Panc1 (cell line): ENCODE results near the gene CKAP2. TPM values are rescaled to one million over a fixed set of nuclear protein-coding genes. Genes with fewer than 3 reads are reported as not detected.

ENCODE experiments used
- ATAC-seq: fragments of 200-7000 bp; cut with Tn5 transposase; 2 replicates; pipeline ENCODE4 v1.9.1; 2020; ENCODE audit warnings: mild to moderate bottlenecking, moderate library complexity
- BruUV-seq: library from RNA; stranded (reverse); fragments of 400-500 nt; replicated peaks from 2 replicates; lab custom pipeline; 2021; lab: Mats Ljungman, UMichigan
- CTCF ChIA-PET: fragments of 300-600 bp; sonication (Branson Sonifier 250); formaldehyde crosslinking; loops from one replicate; lab custom pipeline; 2022; ENCODE audit warnings: antibody characterized with exemption; lab: Charles Lee
- POLR2A ChIA-PET: fragments of 300-600 bp; sonication (Branson Sonifier 250); formaldehyde crosslinking; loops from one replicate; lab custom pipeline; 2022; ENCODE audit warnings: antibody characterized with exemption; lab: Charles Lee
- DNase-seq: peaks from one replicate; pipeline ENCODE4 v3.0.0-alpha.2; 2010; ENCODE audit warnings: low read depth, low spot score
- H3K27ac ChIP-seq: 2 replicates; pipeline ENCODE4 v1.5.1; 2011; ENCODE audit warnings: mild to moderate bottlenecking, low read length, inconsistent platforms
- H3K27me3 ChIP-seq: fragments of 200-500 bp; sonication (Bioruptor generic); 2 replicates; pipeline ENCODE4 v1.6.0; 2014; ENCODE audit warnings: low read length, inconsistent platforms; ENCODE audit not compliant: control insufficient read depth, insufficient read depth
- H3K36me3 ChIP-seq: fragments of 200-500 bp; sonication (Bioruptor generic); 2 replicates; pipeline ENCODE4 v1.5.1; 2014; ENCODE audit warnings: inconsistent platforms, mild to moderate bottlenecking, low read length, moderate library complexity; ENCODE audit not compliant: control insufficient read depth, insufficient read depth
- H3K4me1 ChIP-seq: 2 replicates; pipeline ENCODE4 v1.5.1; 2011; ENCODE audit warnings: inconsistent platforms, mild to moderate bottlenecking, low read length, moderate library complexity; ENCODE audit not compliant: control insufficient read depth, insufficient read depth
- H3K4me3 ChIP-seq, 2 experiments: 2 replicates each; pipeline ENCODE4 v1.5.1; 2011 to 2012; ENCODE audit warnings: low read depth in 2 of 2, low read length in 2 of 2, mild to moderate bottlenecking in 2 of 2, inconsistent platforms in 1 of 2, moderate library complexity in 1 of 2
- H3K9me3 ChIP-seq: fragments of 200-500 bp; sonication (Bioruptor generic); 2 replicates; pipeline ENCODE4 v1.5.1; 2014; ENCODE audit warnings: low read depth, mild to moderate bottlenecking, inconsistent platforms, low read length, moderate library complexity; ENCODE audit not compliant: control insufficient read depth, insufficient read depth
- POLR2AphosphoS5 ChIP-seq: IDR thresholded peaks from 2 replicates; pipeline ENCODE4 v1.6.1; 2012; ENCODE audit warnings: mild to moderate bottlenecking, low read depth, low read length, moderate library complexity
- SIN3A ChIP-seq: IDR thresholded peaks from 2 replicates; pipeline ENCODE4 v1.6.1; 2012; ENCODE audit warnings: low read depth, mild to moderate bottlenecking, low read length, moderate library complexity, borderline replicate concordance; ENCODE audit not compliant: insufficient read depth
- TCF7L2 ChIP-seq: IDR thresholded peaks from 2 replicates; pipeline ENCODE4 v1.6.1; 2011; ENCODE audit warnings: mild to moderate bottlenecking, low read depth, low read length, inconsistent platforms
- in situ Hi-C: cut with HindIII; loops from 2 replicates; pipeline ENCODE4 v1.10.0; 2016; ENCODE audit warnings: low sequenced_read_pairs, low pct_unique_long_range_greater_than_20kb
- intact Hi-C: fragments of 100-400 bp; cut with micrococcal nuclease; formaldehyde crosslinking; loops from one replicate; pipeline ENCODE4 v1.10.0; 2022; ENCODE audit not compliant: unreplicated experiment
- total RNA-seq: library from RNA; stranded (reverse); gene quantifications from one replicate; pipeline ENCODE4 v1.2.1, GENCODE V29; 2021; ENCODE audit not compliant: unreplicated experiment
- TF ChIP-seq, protein P1 (sequence below): fragments of 450-650 bp; IDR thresholded peaks from 2 replicates; pipeline ENCODE4 v1.5.1; 2017; ENCODE audit warnings: mild to moderate bottlenecking
- TF ChIP-seq, protein P2 (sequence below), 2 experiments: IDR thresholded peaks; 2 replicates each; pipeline ENCODE4 v1.6.1; 2011 to 2012; ENCODE audit warnings: low read depth in 2 of 2, control low read depth in 1 of 2, low read length in 1 of 2, mild to moderate bottlenecking in 1 of 2, moderate library complexity in 1 of 2; ENCODE audit not compliant: insufficient read depth in 1 of 2

The CKAP2 gene
- total RNA-seq, 1 experiment from 2014 or later, result 51.1 TPM

DNA sequence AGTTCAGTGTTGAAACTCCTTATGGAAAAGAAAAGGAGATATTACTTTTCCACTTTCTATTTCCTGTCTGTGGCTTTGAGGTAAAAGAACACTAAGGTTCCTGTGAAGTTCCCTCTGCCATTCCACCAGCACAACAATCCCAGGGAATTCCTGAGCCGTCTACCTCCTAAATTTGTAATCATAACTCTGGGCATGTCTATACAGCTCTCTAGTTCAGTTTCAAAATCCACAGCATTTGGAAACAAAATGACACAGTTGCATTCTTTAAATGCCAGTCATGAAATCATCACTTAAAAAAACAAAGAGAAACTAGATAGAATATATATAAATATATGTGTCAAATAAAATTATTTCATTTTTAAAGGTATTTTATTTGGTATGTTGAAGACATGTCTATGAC is 40.3 kb upstream of the CKAP2 start:
- peaks cover 7% of the 10 kb centered on the region; the same call in 1 of the 2 replicates for H3K36me3 ChIP-seq
- no peak for ATAC-seq
- BruUV-seq, result no TSS peak
- H3K4me3 ChIP-seq, result no peak overlapping the region
- H3K9me3 ChIP-seq, result no peaks in the 10 kb centered on the region
- no peaks in the 10 kb centered on the region for H3K4me1 ChIP-seq
- DNase-seq, result no peak
- TF ChIP-seq, protein P1, sequence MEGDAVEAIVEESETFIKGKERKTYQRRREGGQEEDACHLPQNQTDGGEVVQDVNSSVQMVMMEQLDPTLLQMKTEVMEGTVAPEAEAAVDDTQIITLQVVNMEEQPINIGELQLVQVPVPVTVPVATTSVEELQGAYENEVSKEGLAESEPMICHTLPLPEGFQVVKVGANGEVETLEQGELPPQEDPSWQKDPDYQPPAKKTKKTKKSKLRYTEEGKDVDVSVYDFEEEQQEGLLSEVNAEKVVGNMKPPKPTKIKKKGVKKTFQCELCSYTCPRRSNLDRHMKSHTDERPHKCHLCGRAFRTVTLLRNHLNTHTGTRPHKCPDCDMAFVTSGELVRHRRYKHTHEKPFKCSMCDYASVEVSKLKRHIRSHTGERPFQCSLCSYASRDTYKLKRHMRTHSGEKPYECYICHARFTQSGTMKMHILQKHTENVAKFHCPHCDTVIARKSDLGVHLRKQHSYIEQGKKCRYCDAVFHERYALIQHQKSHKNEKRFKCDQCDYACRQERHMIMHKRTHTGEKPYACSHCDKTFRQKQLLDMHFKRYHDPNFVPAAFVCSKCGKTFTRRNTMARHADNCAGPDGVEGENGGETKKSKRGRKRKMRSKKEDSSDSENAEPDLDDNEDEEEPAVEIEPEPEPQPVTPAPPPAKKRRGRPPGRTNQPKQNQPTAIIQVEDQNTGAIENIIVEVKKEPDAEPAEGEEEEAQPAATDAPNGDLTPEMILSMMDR, result no peak
- TF ChIP-seq POLR2AphosphoS5, result no peak
- no peak overlapping the region for H3K27ac ChIP-seq
- POLR2A ChIA-PET, result no interaction called here
- intact Hi-C loops, result no loop called here
- no peaks in the 10 kb centered on the region for H3K27me3 ChIP-seq
- CTCF ChIA-PET, result no interaction called here
- in situ Hi-C loops, result no loop called here

GRCh38 chr13:52419080-52419479 is 36.2 kb upstream of the CKAP2 start:
- intact Hi-C loops (no loop called here), in situ Hi-C loops (no loop called here)
- no TSS peak for BruUV-seq
- peaks cover 10% of the 10 kb centered on the region; the same call in 1 of the 2 replicates for H3K36me3 ChIP-seq
- no peak overlapping the region for H3K4me3 ChIP-seq
- no peaks in the 10 kb centered on the region for H3K4me1 ChIP-seq
- no peak overlapping the region for H3K27ac ChIP-seq
- ChIA-PET POLR2A (no interaction called here), CTCF (no interaction called here)
- ATAC-seq (no peak), DNase-seq (no peak)
- H3K9me3 ChIP-seq, result no peaks in the 10 kb centered on the region
- H3K27me3 ChIP-seq, result no peaks in the 10 kb centered on the region
- no peak for TF ChIP-seq SIN3A
- TF ChIP-seq, protein P2, sequence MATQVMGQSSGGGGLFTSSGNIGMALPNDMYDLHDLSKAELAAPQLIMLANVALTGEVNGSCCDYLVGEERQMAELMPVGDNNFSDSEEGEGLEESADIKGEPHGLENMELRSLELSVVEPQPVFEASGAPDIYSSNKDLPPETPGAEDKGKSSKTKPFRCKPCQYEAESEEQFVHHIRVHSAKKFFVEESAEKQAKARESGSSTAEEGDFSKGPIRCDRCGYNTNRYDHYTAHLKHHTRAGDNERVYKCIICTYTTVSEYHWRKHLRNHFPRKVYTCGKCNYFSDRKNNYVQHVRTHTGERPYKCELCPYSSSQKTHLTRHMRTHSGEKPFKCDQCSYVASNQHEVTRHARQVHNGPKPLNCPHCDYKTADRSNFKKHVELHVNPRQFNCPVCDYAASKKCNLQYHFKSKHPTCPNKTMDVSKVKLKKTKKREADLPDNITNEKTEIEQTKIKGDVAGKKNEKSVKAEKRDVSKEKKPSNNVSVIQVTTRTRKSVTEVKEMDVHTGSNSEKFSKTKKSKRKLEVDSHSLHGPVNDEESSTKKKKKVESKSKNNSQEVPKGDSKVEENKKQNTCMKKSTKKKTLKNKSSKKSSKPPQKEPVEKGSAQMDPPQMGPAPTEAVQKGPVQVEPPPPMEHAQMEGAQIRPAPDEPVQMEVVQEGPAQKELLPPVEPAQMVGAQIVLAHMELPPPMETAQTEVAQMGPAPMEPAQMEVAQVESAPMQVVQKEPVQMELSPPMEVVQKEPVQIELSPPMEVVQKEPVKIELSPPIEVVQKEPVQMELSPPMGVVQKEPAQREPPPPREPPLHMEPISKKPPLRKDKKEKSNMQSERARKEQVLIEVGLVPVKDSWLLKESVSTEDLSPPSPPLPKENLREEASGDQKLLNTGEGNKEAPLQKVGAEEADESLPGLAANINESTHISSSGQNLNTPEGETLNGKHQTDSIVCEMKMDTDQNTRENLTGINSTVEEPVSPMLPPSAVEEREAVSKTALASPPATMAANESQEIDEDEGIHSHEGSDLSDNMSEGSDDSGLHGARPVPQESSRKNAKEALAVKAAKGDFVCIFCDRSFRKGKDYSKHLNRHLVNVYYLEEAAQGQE (IDR thresholded peaks at IDR 0.05; ENCODE audit: insufficient read depth in 1 of 2, low read depth in 2 of 2, low read length in 1 of 2), result no peak
- no peak for TF ChIP-seq TCF7L2
- no peak for TF ChIP-seq POLR2AphosphoS5
- TF ChIP-seq, protein P1, result no peak
